HEK293T (cell line): Measurements from ENCODE around the gene ST8SIA2.

Source experiments
- BHLHE40 ChIP-seq: fragments of 450-650 bp; IDR thresholded peaks from 2 replicates; pipeline ENCODE4 v1.6.1; 2016; ENCODE audit warnings: mild to moderate bottlenecking, moderate library complexity, borderline replicate concordance
- FOXK2 ChIP-seq: fragments of 450-650 bp; IDR thresholded peaks from 2 replicates; pipeline ENCODE4 v1.6.1; 2016; ENCODE audit warnings: mild to moderate bottlenecking
- FOXM1 ChIP-seq: fragments of 450-650 bp; IDR thresholded peaks from 2 replicates; pipeline ENCODE4 v1.6.1; 2017; ENCODE audit warnings: mild to moderate bottlenecking, borderline replicate concordance
- HDGF ChIP-seq: fragments of 450-650 bp; IDR thresholded peaks from 2 replicates; pipeline ENCODE4 v1.6.1; 2017; ENCODE audit warnings: antibody characterized with exemption, borderline replicate concordance
- L3MBTL2 ChIP-seq: fragments of 450-650 bp; conservative IDR thresholded peaks from 2 replicates; pipeline ENCODE4 v1.6.1; 2016; ENCODE audit warnings: mild to moderate bottlenecking
- NFRKB ChIP-seq: fragments of 450-650 bp; IDR thresholded peaks from 2 replicates; pipeline ENCODE4 v1.6.1; 2016; ENCODE audit warnings: mild to moderate bottlenecking, moderate library complexity
- SP1 ChIP-seq: fragments of 450-650 bp; IDR thresholded peaks from 2 replicates; pipeline ENCODE4 v1.6.1; 2017
- SUZ12 ChIP-seq: fragments of 450-650 bp; IDR thresholded peaks from 2 replicates; pipeline ENCODE4 v1.6.1; 2016; ENCODE audit warnings: mild to moderate bottlenecking
- ZNF384 ChIP-seq: fragments of 450-650 bp; IDR thresholded peaks from 2 replicates; pipeline ENCODE4 v1.6.1; 2016

GRCh38 chr15:92418864-92419263 is 25.2 kb downstream of the ST8SIA2 start:
- TF ChIP-seq HDGF (no peak), ZNF384 (no peak), BHLHE40 (no peak), FOXM1 (no peak), L3MBTL2 (no peak), FOXK2 (no peak), SP1 (no peak), NFRKB (no peak), SUZ12 (no peak)
